Keratinocyte (primary cell): ENCODE data around the gene S100G. TPM values are rescaled to one million over a fixed set of nuclear protein-coding genes. Genes with fewer than 3 reads are reported as not detected.
"Not testable (repeated sequence)": the region's sequence is repeated elsewhere in the genome, so short reads cannot be mapped to it uniquely, and the experiment has no call there.

ENCODE experiments used
- DNase-seq: peaks from one replicate; pipeline ENCODE4 v3.0.0-alpha.2; 2011; ENCODE audit warnings: low read depth, missing footprints, low spot score
- FAIRE-seq: peaks from 2 replicates; lab custom pipeline; 2011; peaks lifted over from hg19 to GRCh38; lab: Jason Lieb, UNC
- H2AFZ ChIP-seq: 2 replicates; pipeline ENCODE4 v1.6.0; 2012; ENCODE audit warnings: low read length, control low read depth, inconsistent platforms; ENCODE audit not compliant: control insufficient read depth
- H3K27ac ChIP-seq: 2 replicates; pipeline ENCODE4 v1.5.1; 2011; ENCODE audit warnings: low read length; ENCODE audit not compliant: control insufficient read depth, insufficient read depth
- H3K27me3 ChIP-seq: 3 replicates; pipeline ENCODE4 v1.6.0; 2011; ENCODE audit warnings: low read length; ENCODE audit not compliant: control insufficient read depth, insufficient read depth; ENCODE audit errors: extremely low read depth
- H3K36me3 ChIP-seq, 2 experiments: 2 replicates in 1 of 2; 3 replicates in 1 of 2; pipeline ENCODE4 v1.5.1; 2011; ENCODE audit warnings: low read length in 2 of 2, mild to moderate bottlenecking in 1 of 2; ENCODE audit not compliant: control insufficient read depth in 2 of 2, insufficient read depth in 2 of 2; ENCODE audit errors: extremely low read depth in 1 of 2
- H3K4me1 ChIP-seq: 3 replicates; pipeline ENCODE4 v1.5.1; 2011; ENCODE audit warnings: low read length; ENCODE audit not compliant: control insufficient read depth, insufficient read depth; ENCODE audit errors: extremely low read depth
- H3K4me2 ChIP-seq: 3 replicates; pipeline ENCODE4 v1.6.0; 2011; ENCODE audit warnings: low read depth, low read length; ENCODE audit not compliant: control insufficient read depth, insufficient read depth; ENCODE audit errors: extremely low read depth
- H3K4me3 ChIP-seq, 3 experiments: fragments of 200-600 bp in 1 of 3; sonication (generic) in 1 of 3; 2 replicates in 2 of 3; 3 replicates in 1 of 3; pipeline ENCODE4 v1.5.1; 2011 to 2016; ENCODE audit warnings: low read length in 3 of 3, mild to moderate bottlenecking in 3 of 3, control low read depth in 2 of 3, inconsistent platforms in 1 of 3, low read depth in 1 of 3, mixed read lengths in 1 of 3, mixed run types in 1 of 3, moderate library complexity in 1 of 3; ENCODE audit not compliant: control insufficient read depth in 2 of 3, insufficient read depth in 2 of 3; ENCODE audit errors: extremely low read depth in 1 of 3
- H3K79me2 ChIP-seq: 2 replicates; pipeline ENCODE4 v1.6.0; 2012; ENCODE audit warnings: low read length; ENCODE audit not compliant: control insufficient read depth, insufficient read depth
- H3K9ac ChIP-seq: 3 replicates; pipeline ENCODE4 v1.6.0; 2011; ENCODE audit warnings: low read length; ENCODE audit not compliant: control insufficient read depth, insufficient read depth; ENCODE audit errors: extremely low read depth
- H3K9me1 ChIP-seq: 3 replicates; pipeline ENCODE4 v1.6.0; 2011; ENCODE audit warnings: low read length; ENCODE audit not compliant: control insufficient read depth, insufficient read depth; ENCODE audit errors: extremely low read depth
- H3K9me3 ChIP-seq: 2 replicates; pipeline ENCODE4 v1.5.1; 2012; ENCODE audit warnings: low read depth, low read length; ENCODE audit not compliant: control insufficient read depth
- H4K20me1 ChIP-seq: 3 replicates; pipeline ENCODE4 v1.6.0; 2011; ENCODE audit warnings: low read length; ENCODE audit not compliant: control insufficient read depth, insufficient read depth; ENCODE audit errors: extremely low read depth
- EZH2 ChIP-seq: IDR thresholded peaks from one replicate; pipeline ENCODE4 v1.6.1; 2012; ENCODE audit warnings: inconsistent platforms, mild to moderate bottlenecking, low read length, moderate library complexity
- dilution Hi-C: fragments of 300-500 bp; cut with MboI; formaldehyde crosslinking; loops from one replicate; pipeline ENCODE4 v1.7.0; 2020; ENCODE audit warnings: low sequenced_read_pairs; ENCODE audit not compliant: extremely low pct_ligation_motif_present
- polyA minus RNA-seq, 3 experiments: library from RNA; depleted of rRNA, polyadenylated mRNA; stranded (reverse); fragments of >200 nt; gene quantifications; 1 replicate in 1 of 3; 2 replicates in 1 of 3; 3 replicates in 1 of 3; pipeline ENCODE4 v1.2.3, GENCODE V29; 2011
- polyA plus RNA-seq, 5 experiments: library from polyadenylated mRNA; depleted of rRNA in 3 of 5; stranded (reverse) in 3 of 5; stranded (forward) in 1 of 5; unstranded in 1 of 5; fragments of >200 nt; gene quantifications; 1 replicate in 1 of 5; 2 replicates in 3 of 5; 3 replicates in 1 of 5; pipeline versions ENCODE4 v1.2.1 to v1.2.3, GENCODE V29; 2011 to 2012; ENCODE audit warnings: missing spikeins in 2 of 5, low read depth in 1 of 5, low replicate concordance in 1 of 5
- TF ChIP-seq, protein P1 (sequence below), 3 experiments: IDR thresholded peaks in 1 of 3; conservative IDR thresholded peaks in 1 of 3; optimal IDR thresholded peaks in 1 of 3; 2 replicates in 2 of 3; 3 replicates in 1 of 3; pipeline versions ENCODE3 to v1.5.1; 2011; ENCODE audit warnings: low read length in 3 of 3, mild to moderate bottlenecking in 3 of 3, moderate library complexity in 2 of 3, control low read depth in 1 of 3, inconsistent platforms in 1 of 3; ENCODE audit not compliant: insufficient read depth in 2 of 3; ENCODE audit errors: extremely low read depth in 1 of 3

The S100G gene, protein sequence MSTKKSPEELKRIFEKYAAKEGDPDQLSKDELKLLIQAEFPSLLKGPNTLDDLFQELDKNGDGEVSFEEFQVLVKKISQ
- polyA plus RNA-seq (not detected in 3 replicates), polyA minus RNA-seq (not detected in 3 replicates)
- not detected for polyA plus RNA-seq (2011; ENCODE audit: low read depth)
- polyA plus RNA-seq (2011; cell fraction: cytosol; rRNA removed): not detected in 2 replicates
- polyA plus RNA-seq (2011; cell fraction: nucleus; rRNA removed): not detected in 2 replicates
- not detected in 2 replicates for polyA plus RNA-seq (2012; ENCODE audit: low replicate concordance)
- not detected for polyA minus RNA-seq (2011; cell fraction: cytosol; rRNA and poly(A)+ RNA removed)
- not detected in 2 replicates for polyA minus RNA-seq (2011; cell fraction: nucleus; rRNA and poly(A)+ RNA removed)

DNA sequence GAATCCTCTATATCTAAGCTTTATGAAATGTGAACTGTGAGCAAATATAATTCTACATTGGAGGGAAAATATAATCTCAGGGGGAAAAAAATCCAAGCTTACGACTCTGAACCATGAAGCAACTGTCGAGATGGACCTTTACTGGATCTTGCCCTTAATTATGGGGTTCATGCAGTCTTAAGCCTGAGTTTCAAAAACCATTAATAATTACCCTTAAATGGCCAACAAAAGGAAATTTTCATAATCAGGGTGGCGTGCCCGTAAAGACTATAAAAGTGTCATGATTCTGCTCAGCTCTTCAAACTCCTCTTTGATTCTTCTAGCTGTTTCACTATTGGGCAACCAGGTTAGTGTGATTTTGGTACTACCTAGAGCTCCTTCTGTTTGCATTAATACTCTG, at the start of gene S100G:
Gene S100G, plus strand, starts transcription at position 301 of the 400 bp plus-strand sequence. CDS start 849 bp downstream, outside the sequence.
- Histone ChIP-seq H4K20me1 (no peaks in the 10 kb centered on the region), H3K4me1 (no peaks in the 10 kb centered on the region), H3K9me3 (no peaks in the 10 kb centered on the region), H2AFZ (no peak within 1 kb of the TSS), H3K9ac (no peak within 1 kb of the TSS), H3K4me3 (no peak within 1 kb of the TSS), H3K4me2 (no peak within 1 kb of the TSS), H3K27me3 (no peaks in the 10 kb centered on the region), H3K79me2 (no peaks in the 10 kb centered on the region), H3K36me3 (peaks cover 0 to 1% of the 10 kb centered on the region in 2 experiments), H3K9me1 (no peaks in the 10 kb centered on the region), H3K27ac (no peak within 1 kb of the TSS)
- FAIRE-seq: no peak
- no peak for TF ChIP-seq EZH2
- TF ChIP-seq, protein P1, sequence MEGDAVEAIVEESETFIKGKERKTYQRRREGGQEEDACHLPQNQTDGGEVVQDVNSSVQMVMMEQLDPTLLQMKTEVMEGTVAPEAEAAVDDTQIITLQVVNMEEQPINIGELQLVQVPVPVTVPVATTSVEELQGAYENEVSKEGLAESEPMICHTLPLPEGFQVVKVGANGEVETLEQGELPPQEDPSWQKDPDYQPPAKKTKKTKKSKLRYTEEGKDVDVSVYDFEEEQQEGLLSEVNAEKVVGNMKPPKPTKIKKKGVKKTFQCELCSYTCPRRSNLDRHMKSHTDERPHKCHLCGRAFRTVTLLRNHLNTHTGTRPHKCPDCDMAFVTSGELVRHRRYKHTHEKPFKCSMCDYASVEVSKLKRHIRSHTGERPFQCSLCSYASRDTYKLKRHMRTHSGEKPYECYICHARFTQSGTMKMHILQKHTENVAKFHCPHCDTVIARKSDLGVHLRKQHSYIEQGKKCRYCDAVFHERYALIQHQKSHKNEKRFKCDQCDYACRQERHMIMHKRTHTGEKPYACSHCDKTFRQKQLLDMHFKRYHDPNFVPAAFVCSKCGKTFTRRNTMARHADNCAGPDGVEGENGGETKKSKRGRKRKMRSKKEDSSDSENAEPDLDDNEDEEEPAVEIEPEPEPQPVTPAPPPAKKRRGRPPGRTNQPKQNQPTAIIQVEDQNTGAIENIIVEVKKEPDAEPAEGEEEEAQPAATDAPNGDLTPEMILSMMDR (optimal IDR thresholded peaks at IDR 0.05 in 1 of 3, IDR thresholded peaks at IDR 0.05 in 1 of 3, conservative IDR thresholded peaks at IDR 0.05 in 1 of 3; ENCODE audit: extremely low read depth in 1 of 3, insufficient read depth in 2 of 3, low read length in 3 of 3): no peak
- no peak for DNase-seq
- dilution Hi-C loops: loop anchor here (25.0 kb wide), 1 partner anchor 213 kb away; no protein-coding TSS in a partner anchor

DNA sequence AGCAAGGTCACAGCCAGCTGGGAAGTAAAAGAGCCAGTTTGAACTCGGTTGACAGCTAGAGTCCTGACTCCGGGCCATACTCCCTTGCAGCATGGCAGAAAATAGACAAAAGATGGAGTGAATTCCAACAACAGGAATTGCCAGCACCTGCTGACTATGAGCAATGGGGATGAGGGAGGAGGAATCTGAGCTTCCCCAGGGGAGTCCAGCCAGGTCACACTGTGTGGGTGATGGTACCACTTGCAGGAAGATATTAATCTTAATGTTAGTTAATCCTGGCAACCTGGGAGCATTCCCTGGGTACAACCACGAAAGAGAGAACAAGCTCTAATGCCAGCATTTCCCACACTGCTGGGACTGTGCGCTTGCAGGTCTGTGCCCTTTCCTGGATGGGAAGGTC, 48.1 kb upstream of the S100G start:
- Histone ChIP-seq H3K9me3 (no peaks in the 10 kb centered on the region), H3K27me3 (no peaks in the 10 kb centered on the region), H3K4me2 (no peak overlapping the region), H2AFZ (no peak overlapping the region), H3K4me3 (no peak overlapping the region), H3K36me3 (no peaks in the 10 kb centered on the region), H4K20me1 (no peaks in the 10 kb centered on the region), H3K9ac (no peak overlapping the region), H3K4me1 (no peaks in the 10 kb centered on the region), H3K9me1 (no peaks in the 10 kb centered on the region), H3K27ac (no peak overlapping the region), H3K79me2 (no peaks in the 10 kb centered on the region)
- no peak for DNase-seq
- dilution Hi-C loops: no loop called here
- FAIRE-seq: no peak
- no peak for TF ChIP-seq EZH2
- TF ChIP-seq, protein P1 (optimal IDR thresholded peaks at IDR 0.05 in 1 of 3, IDR thresholded peaks at IDR 0.05 in 1 of 3, conservative IDR thresholded peaks at IDR 0.05 in 1 of 3; ENCODE audit: extremely low read depth in 1 of 3, insufficient read depth in 2 of 3, low read length in 3 of 3): no peak

DNA sequence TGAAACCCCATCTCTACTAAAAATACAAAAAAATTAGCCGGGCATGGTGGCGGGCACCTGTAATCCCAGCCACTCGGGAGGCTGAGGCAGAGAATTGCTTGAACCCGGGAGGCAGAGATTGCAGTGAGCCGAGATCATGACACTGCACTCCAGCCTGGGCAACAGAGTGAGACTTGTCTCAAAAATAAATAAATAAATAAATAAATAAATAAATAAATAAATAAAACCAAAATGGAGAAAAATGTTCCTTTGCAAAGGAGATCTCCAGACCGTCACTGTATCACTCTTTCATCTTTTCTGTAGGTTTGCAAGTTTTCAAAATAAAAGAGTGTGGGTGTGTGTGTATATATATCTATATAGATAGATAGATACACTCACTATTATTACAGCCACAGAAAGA, 46.7 kb upstream of the S100G start:
- H3K4me3 ChIP-seq, H4K20me1 ChIP-seq, H3K79me2 ChIP-seq, H3K9me3 ChIP-seq, H3K27ac ChIP-seq, H2AFZ ChIP-seq, DNase-seq, H3K27me3 ChIP-seq, FAIRE-seq, H3K4me1 ChIP-seq, H3K4me2 ChIP-seq, H3K36me3 ChIP-seq, H3K9me1 ChIP-seq, H3K9ac ChIP-seq, dilution Hi-C loops: not testable (repeated sequence)
